HG03558 (cell line): ENCODE data around the gene SIX5.
A peak's percentile ranks its signal among the peaks of the same experiment; 100 is the strongest.

Source experiments
- ATAC-seq: cut with Tn5 transposase; IDR thresholded peaks from one replicate; pipeline ENCODE4 v1.9.1; 2021; ENCODE audit warnings: moderate number of reproducible peaks; ENCODE audit not compliant: unreplicated experiment; ENCODE audit errors: extremely low read depth

Gene SIX5

DNA sequence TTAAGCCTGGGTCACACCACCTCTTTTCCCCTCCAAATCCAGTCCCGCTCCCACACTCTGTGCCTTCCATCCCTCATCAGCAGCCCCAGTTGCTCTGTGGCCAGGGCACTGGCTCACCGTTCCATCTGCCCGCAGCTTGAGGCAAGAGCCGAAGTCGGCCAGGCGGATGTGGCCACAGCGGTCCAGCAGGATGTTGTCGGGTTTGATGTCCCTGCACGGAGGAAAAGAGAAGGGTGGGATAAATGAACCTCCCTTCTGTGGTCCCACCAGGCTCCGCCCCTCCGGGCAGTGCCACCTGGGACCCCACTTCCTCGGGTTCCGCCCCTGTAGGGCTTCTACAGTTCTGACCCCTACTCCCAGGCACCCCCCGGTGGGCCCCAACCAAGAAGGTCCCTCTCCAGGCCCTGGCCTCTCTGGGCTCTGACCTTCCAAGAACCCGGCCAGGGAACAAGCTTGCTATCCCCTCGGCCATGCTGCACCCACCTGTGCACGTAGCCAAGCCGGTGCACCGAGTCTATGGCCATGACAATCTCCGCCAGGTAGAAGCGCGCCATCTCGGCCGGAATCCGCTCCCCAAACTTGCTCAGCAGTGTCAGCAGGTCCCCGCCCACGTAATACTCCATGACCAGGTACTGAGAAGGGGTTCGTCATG lies 9.1 kb upstream of the SIX5 start:
- ATAC-seq = no peak

- no peak for ATAC-seq
Observed at GRCh38 chr19:45777395-45777961, 8.4 kb upstream of the SIX5 start.

DNA sequence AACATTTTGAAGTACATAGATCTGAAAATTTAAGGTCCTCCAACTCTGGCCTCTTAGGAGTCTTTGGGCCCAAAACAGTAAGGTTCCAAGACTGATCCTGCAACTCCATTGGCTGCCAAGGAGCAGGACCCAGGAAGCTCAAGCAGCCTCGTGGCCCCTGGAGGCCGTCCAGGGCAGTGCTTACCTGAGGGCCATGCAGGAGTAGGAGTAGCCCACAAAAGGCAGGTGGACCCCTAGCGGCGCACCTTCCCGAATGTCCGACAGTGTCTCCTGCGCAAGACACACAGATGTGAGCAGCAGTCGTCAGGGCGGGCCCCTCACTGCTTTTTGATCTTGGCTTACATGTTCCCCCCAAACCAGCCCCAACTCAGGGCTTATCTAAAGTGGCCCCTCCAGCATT lies 5.7 kb upstream of the SIX5 start:
- ATAC-seq = no peak

DNA sequence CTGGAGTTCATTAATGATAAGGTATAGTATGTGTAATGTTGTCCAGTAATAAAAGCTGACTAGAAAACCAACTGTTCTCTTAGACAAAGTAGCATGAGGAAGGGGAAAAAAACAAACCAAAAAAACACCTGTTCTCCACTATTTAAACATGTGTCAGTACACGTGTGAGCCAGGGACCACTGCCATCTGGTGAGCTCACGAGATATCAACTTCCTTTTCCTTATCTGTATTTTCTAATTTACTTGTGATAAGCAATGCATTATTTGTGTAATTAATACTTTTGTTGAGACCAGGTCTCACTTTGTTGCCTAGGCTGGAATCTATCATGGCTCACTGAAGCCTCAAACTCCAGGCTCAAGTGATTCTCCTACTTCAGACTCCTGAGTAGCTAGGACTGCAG lies 4.3 kb upstream of the SIX5 start:
- ATAC-seq = no peak

- ATAC-seq = no peak
Observed at GRCh38 chr19:45772912-45773311, 3.9 kb upstream of the SIX5 start.

DNA sequence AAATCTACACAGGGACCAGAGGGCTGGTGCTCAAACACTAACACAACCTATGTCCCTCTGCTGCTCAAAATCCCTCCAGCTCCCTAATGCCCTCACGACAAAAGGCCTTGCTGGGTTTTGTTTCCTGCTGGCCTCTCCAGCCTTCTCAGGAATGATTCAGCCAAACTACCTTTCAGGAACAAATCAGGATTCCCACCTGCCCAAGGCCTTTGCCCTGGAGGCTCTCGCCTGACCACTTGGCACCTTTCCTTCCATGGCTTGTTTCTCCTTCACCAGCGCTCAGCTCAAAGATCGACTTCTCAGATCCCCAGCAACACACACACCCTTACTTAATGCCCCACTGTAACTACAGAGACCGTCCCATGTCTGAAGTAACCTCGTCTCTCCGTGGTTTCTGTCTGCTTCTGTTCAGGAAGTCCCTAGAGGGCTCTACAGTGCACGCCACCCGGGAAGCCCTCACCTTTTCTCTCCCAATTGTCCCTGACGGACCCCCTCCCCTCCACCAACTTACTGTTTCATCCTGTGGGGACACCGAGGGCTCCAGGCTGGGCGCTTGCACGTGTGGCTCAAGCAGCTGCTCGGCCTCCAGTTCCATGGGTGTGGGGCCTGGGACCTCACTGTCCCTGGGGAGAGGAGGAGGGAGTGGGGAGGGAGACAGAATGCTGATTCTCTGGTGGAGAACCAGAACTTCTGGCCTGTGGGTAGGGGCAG lies 3.2 kb upstream of the SIX5 start:
- no peak for ATAC-seq

- ATAC-seq = no peak
Observed at GRCh38 chr19:45771311-45771933, 2.4 kb upstream of the SIX5 start.

DNA sequence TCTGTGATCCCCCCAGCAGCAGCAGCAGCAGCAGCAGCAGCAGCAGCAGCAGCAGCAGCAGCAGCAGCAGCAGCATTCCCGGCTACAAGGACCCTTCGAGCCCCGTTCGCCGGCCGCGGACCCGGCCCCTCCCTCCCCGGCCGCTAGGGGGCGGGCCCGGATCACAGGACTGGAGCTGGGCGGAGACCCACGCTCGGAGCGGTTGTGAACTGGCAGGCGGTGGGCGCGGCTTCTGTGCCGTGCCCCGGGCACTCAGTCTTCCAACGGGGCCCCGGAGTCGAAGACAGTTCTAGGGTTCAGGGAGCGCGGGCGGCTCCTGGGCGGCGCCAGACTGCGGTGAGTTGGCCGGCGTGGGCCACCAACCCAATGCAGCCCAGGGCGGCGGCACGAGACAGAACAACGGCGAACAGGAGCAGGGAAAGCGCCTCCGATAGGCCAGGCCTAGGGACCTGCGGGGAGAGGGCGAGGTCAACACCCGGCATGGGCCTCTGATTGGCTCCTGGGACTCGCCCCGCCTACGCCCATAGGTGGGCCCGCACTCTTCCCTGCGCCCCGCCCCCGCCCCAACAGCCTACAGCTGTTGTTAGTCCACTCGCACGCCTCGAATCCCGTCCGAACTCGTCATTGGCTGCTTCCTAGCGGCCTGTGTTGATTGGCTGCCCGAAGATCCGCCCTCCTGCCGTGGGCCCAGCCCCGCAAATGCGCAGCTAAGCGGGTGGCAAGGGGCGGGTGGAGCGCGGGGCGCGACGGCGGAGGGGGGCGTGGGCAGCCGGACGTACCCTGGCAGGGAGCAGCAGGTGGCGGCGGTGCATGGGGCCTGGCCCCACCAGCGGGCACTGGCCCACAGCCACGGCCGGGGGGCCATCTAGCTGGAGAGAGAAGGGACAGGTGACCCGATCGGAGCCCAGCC lies 1.4 kb upstream of the SIX5 start:
- ATAC-seq = peak; percentile 31

GRCh38 chr19:45769821-45770191 lies 754 bp upstream of the SIX5 start:
- no peak for ATAC-seq

- no peak for ATAC-seq
Observed at GRCh38 chr19:45768655-45768983, 433 bp downstream of the SIX5 start.

DNA sequence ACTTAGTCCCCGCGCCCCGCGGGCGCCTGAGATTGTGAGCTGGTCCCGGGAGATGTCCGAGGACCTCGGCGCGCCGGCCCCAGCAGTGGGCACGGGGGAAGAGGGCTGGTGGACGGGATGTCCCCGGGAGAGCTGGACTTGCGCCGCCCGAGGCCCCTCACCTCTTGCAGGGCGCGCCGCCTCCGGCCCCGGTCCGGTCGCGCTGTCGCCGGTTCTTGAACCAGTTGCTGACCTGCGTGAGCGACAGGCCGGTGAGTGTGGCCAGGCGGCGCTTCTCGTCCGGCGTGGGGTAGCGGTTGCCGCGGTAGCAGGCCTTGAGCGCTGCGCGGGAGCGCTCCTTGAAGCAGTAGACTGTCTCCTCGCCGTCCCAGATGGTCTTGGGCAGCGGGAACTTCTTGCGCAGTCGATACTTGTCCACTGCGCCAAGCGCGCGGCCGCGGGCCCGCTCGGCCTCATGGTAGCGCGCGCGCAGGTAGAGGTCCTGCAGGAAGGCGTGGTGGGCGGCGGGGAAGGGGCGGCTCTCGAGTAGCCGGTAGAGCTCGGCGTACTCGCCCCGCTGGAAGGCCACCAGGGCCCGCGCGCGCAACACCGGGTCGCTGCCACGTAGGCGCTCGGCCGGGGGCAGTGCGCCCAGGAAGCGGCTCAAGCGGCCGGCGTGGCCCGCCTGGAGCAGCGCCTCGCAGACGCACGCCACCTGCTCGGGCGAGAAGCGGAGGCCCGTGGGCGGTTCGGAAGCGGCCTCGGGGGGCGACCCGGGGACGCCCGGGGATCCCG lies 984 bp downstream of the SIX5 start:
- ATAC-seq = no peak

GRCh38 chr19:45767410-45767880 lies 1.6 kb downstream of the SIX5 start:
- no peak for ATAC-seq

DNA sequence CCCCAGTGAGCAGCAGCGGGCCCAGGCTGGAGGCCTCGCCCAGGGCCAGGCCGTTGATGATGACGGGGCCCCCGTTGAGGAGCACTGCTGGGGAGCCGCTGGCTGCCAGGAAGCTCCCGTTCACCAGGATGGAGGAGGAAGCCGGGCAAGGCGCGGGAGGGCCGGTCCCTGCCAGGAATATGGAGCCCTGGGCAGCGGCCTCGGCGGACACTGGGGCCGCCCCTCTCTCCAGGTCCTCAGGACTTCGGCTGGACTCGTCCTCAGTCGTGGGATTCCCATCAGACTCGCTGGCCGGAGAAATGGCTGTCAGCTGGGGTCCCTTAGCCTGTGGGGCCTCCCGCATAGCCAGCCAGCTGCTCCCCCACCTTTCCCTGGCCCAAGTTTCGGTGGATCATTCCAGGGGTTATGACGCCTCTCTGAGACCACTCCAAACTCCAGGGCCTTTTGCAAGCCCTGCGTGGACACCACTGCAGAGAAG lies 2.1 kb downstream of the SIX5 start:
- no peak for ATAC-seq

DNA sequence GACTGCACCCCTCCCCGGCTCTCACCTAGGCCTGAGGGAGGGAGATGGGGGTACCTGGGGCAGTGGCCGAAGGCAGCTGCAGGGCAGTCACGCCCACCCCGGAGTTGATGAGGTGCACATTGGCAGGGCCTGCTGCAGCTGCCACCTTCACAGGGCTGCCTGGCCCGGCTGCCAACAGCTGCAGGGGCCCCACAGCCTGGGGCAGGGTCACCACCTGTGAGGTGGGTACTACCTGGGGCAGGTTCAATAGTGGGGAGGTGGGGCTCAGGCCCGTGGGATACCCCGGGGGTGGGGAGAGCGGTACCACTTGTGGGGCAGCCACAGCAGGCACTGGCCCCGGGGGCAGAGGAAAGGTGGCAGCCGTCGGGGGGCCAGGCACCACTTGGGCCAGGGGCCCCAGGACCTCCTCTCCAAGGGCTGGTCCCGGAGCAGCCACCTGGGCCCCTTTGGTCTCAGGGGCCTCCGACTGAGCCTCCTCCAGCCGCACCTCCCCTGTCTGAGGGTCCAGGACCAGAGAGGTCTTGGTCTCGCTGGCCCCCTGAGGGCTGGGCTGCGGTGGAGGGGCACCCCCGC lies 2.7 kb downstream of the SIX5 start:
- ATAC-seq = no peak

GRCh38 chr19:45765702-45766295 lies 3.3 kb downstream of the SIX5 start:
- ATAC-seq = no peak

- no peak for ATAC-seq
Observed at GRCh38 chr19:45764945-45765701, 3.9 kb downstream of the SIX5 start.

- ATAC-seq = no peak
Observed at GRCh38 chr19:45764475-45764874, 4.6 kb downstream of the SIX5 start.

- ATAC-seq = no peak
Observed at GRCh38 chr19:45763691-45764294, 5.3 kb downstream of the SIX5 start.
